ENCODE data around the gene TDRD9.

TDRD9 gene

GRCh38 chr14:104084251-104085002 lies 156.2 kb downstream of the TDRD9 start:
- Histone ChIP-seq H3K27me3 (peaks cover 55% of the 10 kb centered on the region), H3K36me3 (no peaks in the 10 kb centered on the region), H3K4me3 (ENCODE audit: low read depth in 1 of 2, low read length in 1 of 2) (no peak overlapping the region), H3K4me1 (ENCODE audit: control insufficient read depth in 1 of 2, insufficient read depth in 1 of 2, low read depth in 1 of 2, low read length in 1 of 2) (no peaks in the 10 kb centered on the region), H3K27ac (no peak overlapping the region), H3K9me3 (no peaks in the 10 kb centered on the region)
- no peak for TF ChIP-seq CTCF (IDR thresholded peaks at IDR 0.05)

GRCh38 chr14:104085032-104085888 lies 157.0 kb downstream of the TDRD9 start, which contains the start of gene ASPG:
TSS of gene ASPG (plus strand) at chr14:104085700. CDS start at chr14:104085771, 71 bp downstream.
- no peaks in the 10 kb centered on the region for H3K4me1 ChIP-seq (ENCODE audit: control insufficient read depth in 1 of 2, insufficient read depth in 1 of 2, low read depth in 1 of 2, low read length in 1 of 2)
- H3K27ac ChIP-seq, result no peak within 1 kb of the TSS
- no peak for TF ChIP-seq CTCF (IDR thresholded peaks at IDR 0.05)
- no peaks in the 10 kb centered on the region for H3K36me3 ChIP-seq
- no peaks in the 10 kb centered on the region for H3K9me3 ChIP-seq
- peaks cover 55% of the 10 kb centered on the region for H3K27me3 ChIP-seq
- H3K4me3 ChIP-seq (ENCODE audit: low read depth in 1 of 2, low read length in 1 of 2), result no peak within 1 kb of the TSS

DNA sequence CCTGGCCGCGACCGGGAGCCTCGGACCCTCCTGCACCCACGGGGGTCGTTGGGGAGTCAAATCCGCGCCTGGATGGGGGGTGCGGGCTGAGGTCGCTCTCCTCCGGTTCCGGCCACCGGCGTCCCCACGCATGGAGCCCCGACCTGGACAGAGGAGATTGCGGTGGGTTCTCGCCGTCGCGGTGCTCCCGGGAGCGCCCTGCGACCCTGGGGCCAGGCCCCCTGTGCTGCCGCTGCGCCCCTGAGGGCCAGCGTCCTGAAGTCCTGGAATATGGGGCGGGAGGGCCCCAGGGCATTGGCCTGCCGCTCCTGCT lies 157.6 kb downstream of the TDRD9 start:
- Histone ChIP-seq H3K4me3 (ENCODE audit: low read depth in 1 of 2, low read length in 1 of 2) (no peak overlapping the region), H3K4me1 (ENCODE audit: control insufficient read depth in 1 of 2, insufficient read depth in 1 of 2, low read depth in 1 of 2, low read length in 1 of 2) (no peaks in the 10 kb centered on the region), H3K9me3 (no peaks in the 10 kb centered on the region), H3K27ac (no peak overlapping the region), H3K36me3 (no peaks in the 10 kb centered on the region), H3K27me3 (peaks cover 55% of the 10 kb centered on the region)
- no peak for TF ChIP-seq CTCF (IDR thresholded peaks at IDR 0.05)

GRCh38 chr14:104086210-104086660 lies 158.0 kb downstream of the TDRD9 start:
- no peaks in the 10 kb centered on the region for H3K9me3 ChIP-seq
- H3K4me1 ChIP-seq (ENCODE audit: control insufficient read depth in 1 of 2, insufficient read depth in 1 of 2, low read depth in 1 of 2, low read length in 1 of 2), result no peaks in the 10 kb centered on the region
- no peak overlapping the region for H3K27ac ChIP-seq
- H3K4me3 ChIP-seq (ENCODE audit: low read depth in 1 of 2, low read length in 1 of 2), result no peak overlapping the region
- no peaks in the 10 kb centered on the region for H3K36me3 ChIP-seq
- TF ChIP-seq CTCF (IDR thresholded peaks at IDR 0.05), result no peak
- peaks cover 55% of the 10 kb centered on the region for H3K27me3 ChIP-seq

DNA sequence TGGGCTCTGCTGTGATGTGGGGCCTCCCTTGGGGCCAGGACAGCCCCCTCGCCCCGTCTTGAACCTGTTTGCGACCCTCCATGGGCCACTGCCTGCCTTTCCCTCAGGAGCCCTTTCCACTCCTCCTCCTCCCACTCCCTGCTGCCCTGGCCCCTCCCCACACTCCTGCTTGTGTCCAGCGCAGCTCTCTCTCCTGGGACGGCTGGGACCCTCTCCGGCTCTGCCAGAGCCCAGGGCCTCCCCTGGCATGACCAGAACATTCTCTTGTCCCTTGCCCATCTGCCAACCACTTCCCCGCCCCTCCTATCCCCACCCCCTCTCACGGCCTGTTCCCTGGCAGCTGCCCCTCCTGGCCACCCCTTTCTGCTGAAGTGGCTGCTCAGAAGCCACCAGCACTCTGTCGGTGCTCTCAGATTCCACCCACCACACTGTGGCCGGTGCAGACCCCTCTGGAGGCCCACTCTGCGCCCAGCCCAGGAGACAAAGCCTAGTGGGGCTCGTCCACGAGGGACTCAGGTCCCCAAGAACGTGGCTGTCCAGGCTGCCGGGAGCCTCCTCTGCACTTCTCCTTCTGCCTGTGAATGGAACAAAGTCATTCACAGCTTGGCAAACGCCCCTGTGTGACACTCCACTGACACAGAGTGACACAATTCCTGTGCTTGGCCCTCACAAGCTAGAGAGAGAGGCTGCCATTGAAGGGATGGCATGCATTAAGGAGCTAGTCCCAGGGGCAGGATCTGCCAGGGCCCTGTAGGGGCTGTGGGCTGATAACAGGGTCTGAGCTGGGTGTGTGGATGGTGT lies 158.6 kb downstream of the TDRD9 start:
- Histone ChIP-seq H3K27ac (no peak overlapping the region), H3K27me3 (peaks cover 55% of the 10 kb centered on the region), H3K36me3 (no peaks in the 10 kb centered on the region), H3K9me3 (no peaks in the 10 kb centered on the region), H3K4me1 (ENCODE audit: control insufficient read depth in 1 of 2, insufficient read depth in 1 of 2, low read depth in 1 of 2, low read length in 1 of 2) (no peaks in the 10 kb centered on the region), H3K4me3 (ENCODE audit: low read depth in 1 of 2, low read length in 1 of 2) (no peak overlapping the region)
- TF ChIP-seq CTCF (IDR thresholded peaks at IDR 0.05), result no peak

Measured in neutrophil (primary cell).